Hepatocyte (in vitro differentiated cells): ENCODE results near the gene MBNL1. TPM values are rescaled to one million over a fixed set of nuclear protein-coding genes. Genes with fewer than 3 reads are reported as not detected.
A peak's percentile ranks its signal among the peaks of the same experiment; 100 is the strongest.
"Not testable (repeated sequence)": the region's sequence is repeated elsewhere in the genome, so short reads cannot be mapped to it uniquely, and the experiment has no call there.

Source experiments
- DNase-seq: peaks from one replicate; pipeline ENCODE4 v3.0.0-alpha.2; 2016; ENCODE audit warnings: low spot score
- H2AFZ ChIP-seq: fragments of 200-600 bp; sonication (generic); 2 replicates; pipeline ENCODE4 v1.6.0; 2016; ENCODE audit warnings: antibody characterized with exemption, mild to moderate bottlenecking
- H3K27ac ChIP-seq: fragments of 200-600 bp; sonication (generic); 2 replicates; pipeline ENCODE4 v1.5.1; 2016; ENCODE audit warnings: mild to moderate bottlenecking
- H3K27me3 ChIP-seq: fragments of 200-600 bp; sonication (generic); 2 replicates; pipeline ENCODE4 v1.6.1; 2016
- H3K36me3 ChIP-seq: fragments of 200-600 bp; sonication (generic); replicated peaks from 2 replicates; pipeline ENCODE4 v1.5.1; 2016; ENCODE audit warnings: low read depth; ENCODE audit not compliant: insufficient read depth
- H3K4me1 ChIP-seq: fragments of 200-600 bp; sonication (generic); 2 replicates; pipeline ENCODE4 v1.5.1; 2016; ENCODE audit warnings: mild to moderate bottlenecking, moderate library complexity; ENCODE audit not compliant: insufficient read depth
- H3K4me2 ChIP-seq: fragments of 200-600 bp; sonication (generic); 2 replicates; pipeline ENCODE4 v1.6.0; 2016
- H3K4me3 ChIP-seq: fragments of 200-600 bp; sonication (generic); 2 replicates; pipeline ENCODE4 v1.5.1; 2016; ENCODE audit warnings: mild to moderate bottlenecking
- H3K79me2 ChIP-seq: fragments of 200-600 bp; sonication (generic); 2 replicates; pipeline ENCODE4 v1.6.0; 2017; ENCODE audit warnings: mild to moderate bottlenecking
- H3K9me2 ChIP-seq: fragments of 200-600 bp; sonication (generic); replicated peaks from 2 replicates; pipeline ENCODE4 v1.6.0; 2017; ENCODE audit warnings: mild to moderate bottlenecking; ENCODE audit not compliant: insufficient read depth
- H3K9me3 ChIP-seq: fragments of 200-600 bp; sonication (generic); 2 replicates; pipeline ENCODE4 v1.5.1; 2016; ENCODE audit warnings: low read depth, mild to moderate bottlenecking
- H4K20me1 ChIP-seq: fragments of 200-600 bp; sonication (generic); 2 replicates; pipeline ENCODE4 v1.6.0; 2016; ENCODE audit warnings: mild to moderate bottlenecking; ENCODE audit not compliant: insufficient read depth, poor library complexity, severe bottlenecking
- CTCF ChIP-seq: fragments of 200-600 bp; sonication (generic); IDR thresholded peaks from 2 replicates; pipeline ENCODE4 v1.5.1; 2016; ENCODE audit warnings: antibody characterized with exemption, mild to moderate bottlenecking; ENCODE audit not compliant: poor library complexity
- EZH2 ChIP-seq: fragments of 200-600 bp; sonication (generic); IDR thresholded peaks from 2 replicates; pipeline ENCODE4 v1.6.1; 2016; ENCODE audit warnings: antibody characterized with exemption, mild to moderate bottlenecking, borderline replicate concordance
- EZH2phosphoT487 ChIP-seq: fragments of 200-600 bp; sonication (generic); IDR thresholded peaks from one replicate; pipeline ENCODE4 v1.6.1; 2018; ENCODE audit warnings: antibody characterized with exemption, mild to moderate bottlenecking, low read depth, moderate library complexity; ENCODE audit not compliant: unreplicated experiment, severe bottlenecking
- WGBS: methylation state at CpG from one replicate; pipeline ENCODE4 v1.1.6; 2016; ENCODE audit warnings: low lambda C conversion rate; ENCODE audit errors: missing lambda C conversion rate; 5-methylcytosine and 5-hydroxymethylcytosine counted together
- polyA plus RNA-seq: library from polyadenylated mRNA; unstranded; fragments of >200 nt; fragmentation: Nextera tagmentation; extraction: Ambion mirVana; gene quantifications from 2 replicates; pipeline ENCODE4 v1.2.1, GENCODE V29; 2016
- total RNA-seq: library from RNA; depleted of rRNA; stranded (reverse); fragments of >200 nt; gene quantifications from 2 replicates; pipeline ENCODE4 v1.2.3, GENCODE V29; 2014

MBNL1 gene
- total and polyA plus RNA-seq, 2 experiments from 2014 or later, result 20.5 to 104 TPM

DNA sequence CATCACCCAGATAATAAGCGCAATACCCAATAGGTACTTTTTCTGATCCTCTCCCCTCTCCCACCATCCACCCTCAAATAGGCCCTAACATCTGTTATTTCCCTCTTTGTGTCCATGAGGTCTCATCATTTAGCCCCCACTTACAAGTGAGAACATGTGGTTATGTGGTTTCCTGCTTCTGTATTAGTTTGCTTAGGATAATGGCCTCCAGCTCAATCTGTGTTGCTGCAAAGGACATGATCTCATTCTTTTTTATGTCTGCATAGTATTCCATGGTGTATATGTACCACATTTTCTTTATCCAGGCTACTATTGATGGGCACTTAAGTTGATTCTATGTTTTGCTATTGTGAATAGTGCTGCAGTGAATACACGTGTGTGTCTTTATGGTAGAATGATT lies 165.4 kb downstream of the MBNL1 start:
- peaks cover 10% of the 10 kb centered on the region for H4K20me1 ChIP-seq
- H3K9me2 ChIP-seq, result no peaks in the 10 kb centered on the region
- H3K9me3 ChIP-seq, result no peaks in the 10 kb centered on the region
- no peak overlapping the region for H3K27ac ChIP-seq
- WGBS, result 100% methylated on average over 2 of the region's 2 CpGs
- DNase-seq, result no peak
- H3K36me3 ChIP-seq, result no peaks in the 10 kb centered on the region
- TF ChIP-seq CTCF, result no peak
- no peak for TF ChIP-seq EZH2
- TF ChIP-seq EZH2phosphoT487, result no peak
- H3K79me2 ChIP-seq, result peaks cover 83% of the 10 kb centered on the region
- H2AFZ ChIP-seq, result no peak overlapping the region
- H3K4me2 ChIP-seq, result no peak overlapping the region
- H3K4me3 ChIP-seq, result no peak overlapping the region
- peaks cover 12% of the 10 kb centered on the region for H3K4me1 ChIP-seq
- no peaks in the 10 kb centered on the region for H3K27me3 ChIP-seq

DNA sequence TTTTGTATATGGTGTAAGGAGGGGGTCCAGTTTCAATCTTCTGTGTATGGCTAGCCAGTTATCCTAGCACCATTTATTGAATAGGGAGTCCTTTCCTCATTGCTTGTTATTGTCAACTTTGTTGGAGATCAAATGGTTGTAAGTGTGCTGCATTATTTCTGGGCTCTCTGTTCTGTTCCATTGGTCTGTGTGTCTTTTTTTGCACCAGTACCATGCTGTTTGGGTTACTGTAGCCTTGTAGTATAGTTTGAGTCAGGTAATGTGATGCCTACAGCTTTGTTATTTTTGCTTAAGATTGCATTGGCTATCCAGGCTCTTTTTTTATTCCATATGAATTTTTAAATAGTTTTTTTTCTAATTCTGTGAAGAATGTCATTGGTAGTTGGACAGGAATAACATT lies 166.5 kb downstream of the MBNL1 start:
- not testable (repeated sequence) for H2AFZ ChIP-seq, H3K4me3 ChIP-seq, DNase-seq, H3K36me3 ChIP-seq, H3K4me2 ChIP-seq, H3K4me1 ChIP-seq, H3K9me2 ChIP-seq, H3K27ac ChIP-seq, H3K9me3 ChIP-seq, H3K27me3 ChIP-seq
- Histone ChIP-seq H4K20me1 (peaks cover 12% of the 10 kb centered on the region), H3K79me2 (peaks cover 83% of the 10 kb centered on the region)

GRCh38 chr3:152436707-152437590 lies 168.2 kb downstream of the MBNL1 start:
- H2AFZ ChIP-seq, result no peak overlapping the region
- H3K36me3 ChIP-seq, result no peaks in the 10 kb centered on the region
- H3K4me2 ChIP-seq, result no peak overlapping the region
- DNase-seq, result no peak
- H3K27me3 ChIP-seq, result no peaks in the 10 kb centered on the region
- peaks cover 85% of the 10 kb centered on the region for H3K79me2 ChIP-seq
- TF ChIP-seq CTCF (no peak), EZH2phosphoT487 (no peak), EZH2 (no peak)
- no peaks in the 10 kb centered on the region for H3K9me2 ChIP-seq
- no peaks in the 10 kb centered on the region for H3K9me3 ChIP-seq
- WGBS, result 71% methylated on average over 7 of the region's 7 CpGs
- no peak overlapping the region for H3K4me3 ChIP-seq
- H4K20me1 ChIP-seq, result peaks cover 12% of the 10 kb centered on the region
- H3K4me1 ChIP-seq, result peaks cover 8% of the 10 kb centered on the region
- H3K27ac ChIP-seq, result peak overlapping the region; percentile 13

- peaks cover 8% of the 10 kb centered on the region for H3K4me1 ChIP-seq
- peaks cover 83% of the 10 kb centered on the region for H3K79me2 ChIP-seq
Measured at GRCh38 chr3:152438181-152438580, 169.5 kb downstream of the MBNL1 start.

More at GRCh38 chr3:152438181-152438580, 169.5 kb downstream of the MBNL1 start:
- Histone ChIP-seq H3K27ac (no peak overlapping the region), H3K4me3 (no peak overlapping the region), H2AFZ (no peak overlapping the region), H3K9me2 (no peaks in the 10 kb centered on the region), H3K36me3 (no peaks in the 10 kb centered on the region), H3K9me3 (no peaks in the 10 kb centered on the region), H4K20me1 (peaks cover 12% of the 10 kb centered on the region), H3K4me2 (no peak overlapping the region), H3K27me3 (no peaks in the 10 kb centered on the region)
- TF ChIP-seq EZH2phosphoT487 (no peak), CTCF (no peak), EZH2 (no peak)
- 94% methylated on average over 1 of the region's 1 CpG for WGBS
- no peak for DNase-seq
